Measurements from ENCODE around the gene HOXC12.

GRCh38 chr12:53956914-53957536, 2.3 kb downstream of the HOXC12 start:
- TF ChIP-seq CTCF (IDR thresholded peaks at IDR 0.05): no peak
- TF ChIP-seq POLR2A (IDR thresholded peaks at IDR 0.05): no peak

Data from thyroid gland (tissue), 4 donors.